Stimulated activated CD4-positive, alpha-beta T cell treated with anti-CD3 and anti-CD28 coated beads, Interleukin-4, amount 100 ng/mL, for 1 hour (primary cell): ENCODE measurements around the gene CLINT1.
"Not testable (repeated sequence)": the region's sequence is repeated elsewhere in the genome, so short reads cannot be mapped to it uniquely, and the experiment has no call there.

ENCODE experiments used
- DNase-seq: peaks from one replicate; pipeline ENCODE4 v3.0.0-alpha.2; 2020

The CLINT1 gene

DNA sequence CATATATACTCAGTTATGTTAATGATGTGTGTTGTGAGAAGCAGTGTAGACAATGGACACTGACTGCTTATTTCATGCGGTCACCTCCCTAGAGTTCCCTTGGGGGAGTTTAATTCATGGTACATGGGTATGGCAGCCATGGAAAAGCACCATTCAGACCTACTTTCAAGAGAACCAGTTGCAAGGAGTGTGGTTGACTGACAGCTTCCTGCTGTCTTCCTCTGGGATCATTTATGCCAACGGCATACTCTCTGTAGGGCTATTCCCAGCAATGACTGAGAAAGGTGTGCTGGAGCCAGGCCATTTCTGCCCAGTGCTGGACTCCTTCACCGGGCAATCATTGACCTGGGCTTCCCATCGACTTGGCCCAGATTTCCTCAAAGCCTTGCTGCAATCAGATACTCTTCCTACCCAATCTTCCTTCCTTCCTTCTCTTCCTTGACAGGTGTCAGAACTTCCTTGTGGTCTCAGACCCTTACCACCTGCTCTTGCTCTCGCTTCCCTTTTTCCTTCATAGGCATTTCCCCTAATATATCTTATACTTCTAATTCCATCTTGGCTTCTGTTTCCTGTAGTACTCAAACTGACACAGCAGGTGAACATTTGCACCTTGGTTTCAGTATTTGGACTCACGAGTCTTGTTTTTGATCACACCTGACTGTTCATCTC, 3.4 kb upstream of the CLINT1 start:
- DNase-seq: no peak

DNA sequence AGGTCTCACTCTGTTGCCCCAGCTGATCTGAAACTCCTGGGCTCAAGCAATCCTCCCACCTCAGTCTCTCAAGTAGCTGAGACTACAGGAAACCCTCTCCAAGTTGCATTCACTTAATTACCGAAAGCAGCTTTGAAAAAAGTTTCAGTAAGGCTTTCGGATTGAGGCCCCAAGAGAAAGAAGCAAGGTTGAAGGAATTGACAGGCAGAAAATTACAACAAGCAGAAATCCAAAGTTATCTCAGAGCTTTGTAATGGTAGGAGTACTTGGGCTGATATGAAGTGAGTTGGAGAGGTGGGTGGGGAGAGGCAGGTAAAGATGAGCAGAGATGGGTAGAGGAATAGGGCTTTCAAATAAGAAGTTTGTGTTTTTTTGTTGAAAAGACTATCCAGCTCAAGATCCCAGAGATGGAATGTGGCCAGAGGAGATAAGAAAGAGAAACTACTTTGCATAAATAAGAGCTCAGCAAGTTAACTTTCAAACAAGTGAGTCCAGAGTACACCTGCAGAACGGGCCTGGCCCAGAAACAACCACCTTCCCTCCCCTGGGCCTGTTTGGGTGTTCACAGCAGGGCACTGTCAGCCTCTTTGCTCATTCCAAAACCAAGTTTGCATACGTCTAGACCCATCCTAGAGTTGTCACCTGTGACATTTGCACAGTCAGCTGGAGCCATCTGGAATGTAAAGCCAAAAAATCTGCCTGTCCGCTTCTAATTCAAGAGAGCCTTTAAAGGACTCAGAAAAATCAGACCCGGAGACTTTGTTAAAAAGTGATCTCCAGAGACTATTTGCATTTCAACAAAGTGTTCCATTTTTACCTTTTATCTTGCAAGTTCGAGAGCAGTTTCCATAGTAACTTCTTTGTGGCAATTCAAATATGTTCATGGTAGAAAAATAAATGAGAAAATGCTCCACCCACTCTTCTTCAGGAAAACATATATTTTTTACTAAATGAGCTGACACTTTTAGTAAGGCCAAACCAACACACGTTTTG, 2.2 kb upstream of the CLINT1 start:
- DNase-seq: no peak

DNA sequence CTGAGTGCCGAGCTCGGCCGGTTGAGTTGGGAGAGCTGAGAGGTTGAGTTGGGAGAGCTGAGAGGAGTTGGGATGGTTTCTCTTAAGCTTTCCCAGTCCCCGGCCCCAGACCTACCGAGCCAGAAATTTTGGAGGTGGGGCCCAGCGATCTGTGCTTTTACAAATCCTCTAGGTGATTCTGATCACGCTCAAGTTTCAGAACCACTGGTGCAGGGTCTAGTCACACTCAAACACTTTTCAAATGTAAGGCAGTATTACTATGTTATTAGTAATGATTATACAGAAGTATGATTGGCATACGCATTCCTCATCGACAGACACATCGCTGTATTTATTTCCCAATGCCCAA, 256 bp upstream of the CLINT1 start:
- DNase-seq: no peak

DNA sequence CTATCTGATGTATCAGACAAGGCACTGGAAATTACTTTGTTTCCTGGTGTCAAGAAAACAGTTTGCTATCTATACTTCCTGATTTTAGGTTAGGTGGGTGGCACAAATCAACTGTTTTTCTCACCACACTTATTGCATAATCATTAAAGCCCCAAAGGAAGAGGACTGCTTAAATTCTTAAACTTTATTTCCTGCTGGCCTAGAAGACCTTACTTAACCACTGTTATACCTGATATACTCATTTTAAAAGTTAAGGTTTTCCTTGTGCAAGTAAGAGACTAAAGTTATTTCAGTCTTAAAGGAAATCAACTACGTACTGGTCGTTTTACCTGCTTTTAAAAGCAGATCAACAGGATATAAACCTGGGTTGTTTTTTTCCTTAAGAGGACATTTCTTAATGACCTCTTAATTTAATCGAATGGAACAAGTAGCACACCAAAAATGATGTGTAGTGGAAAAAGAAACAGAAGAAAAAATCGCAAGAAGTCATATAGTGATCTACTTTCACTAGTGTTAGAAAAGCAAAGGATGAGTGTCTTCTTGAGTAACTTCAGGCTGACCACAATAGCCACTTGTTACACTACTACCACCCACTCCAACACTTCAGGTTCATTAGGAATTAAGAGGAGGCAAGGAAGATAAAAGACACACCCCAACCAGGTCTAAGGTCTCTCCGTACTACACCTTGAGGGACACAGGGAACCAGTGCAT, 974 bp downstream of the CLINT1 start:
- DNase-seq: no peak

DNA sequence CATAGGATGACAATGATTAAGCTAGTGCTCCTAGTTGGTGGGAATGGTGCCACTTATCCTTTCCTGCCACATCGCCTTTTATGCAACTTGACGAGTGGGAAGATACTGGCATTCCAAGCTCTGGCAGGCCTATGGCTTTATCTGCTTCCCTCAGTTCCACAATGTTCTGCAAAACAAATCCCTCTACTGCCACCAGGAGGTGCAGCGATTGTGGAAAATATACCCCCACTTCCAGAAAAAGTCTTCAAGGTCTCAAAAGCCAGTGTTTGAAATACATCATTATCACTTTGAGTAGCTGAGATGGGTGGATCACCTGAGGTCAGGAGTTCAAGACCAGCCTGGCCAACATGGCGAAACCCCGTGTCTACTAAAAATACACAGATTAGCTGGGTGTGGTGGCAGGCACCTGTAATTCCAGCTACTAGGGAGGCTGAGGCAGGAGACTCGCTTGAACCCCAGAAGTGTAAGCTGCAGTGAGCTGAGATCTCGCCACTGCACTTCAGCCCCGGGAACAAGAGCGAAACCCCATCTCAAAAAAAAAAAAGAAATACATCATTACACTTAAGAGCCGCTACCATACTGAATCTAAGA, 3.4 kb downstream of the CLINT1 start:
- no peak for DNase-seq

DNA sequence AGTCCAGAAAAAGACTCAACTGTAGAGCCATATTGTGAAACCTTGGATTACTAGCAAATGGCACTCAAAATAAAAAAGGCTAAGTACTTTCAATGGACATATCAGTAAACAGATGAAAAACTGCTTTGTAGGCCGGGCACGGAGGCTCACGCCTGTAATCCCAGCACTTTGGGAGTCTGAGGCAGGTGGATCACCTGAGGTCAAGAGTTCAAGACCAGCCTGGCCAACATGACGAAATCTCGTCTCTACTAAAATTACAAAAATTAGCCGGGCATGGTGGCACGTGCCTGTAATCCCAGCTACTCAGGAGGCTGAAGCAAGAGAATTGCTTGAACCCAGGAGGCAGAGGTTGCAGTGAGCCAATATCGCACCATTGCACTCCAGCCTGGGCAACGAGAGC, 5.6 kb downstream of the CLINT1 start:
- DNase-seq: not testable (repeated sequence)

DNA sequence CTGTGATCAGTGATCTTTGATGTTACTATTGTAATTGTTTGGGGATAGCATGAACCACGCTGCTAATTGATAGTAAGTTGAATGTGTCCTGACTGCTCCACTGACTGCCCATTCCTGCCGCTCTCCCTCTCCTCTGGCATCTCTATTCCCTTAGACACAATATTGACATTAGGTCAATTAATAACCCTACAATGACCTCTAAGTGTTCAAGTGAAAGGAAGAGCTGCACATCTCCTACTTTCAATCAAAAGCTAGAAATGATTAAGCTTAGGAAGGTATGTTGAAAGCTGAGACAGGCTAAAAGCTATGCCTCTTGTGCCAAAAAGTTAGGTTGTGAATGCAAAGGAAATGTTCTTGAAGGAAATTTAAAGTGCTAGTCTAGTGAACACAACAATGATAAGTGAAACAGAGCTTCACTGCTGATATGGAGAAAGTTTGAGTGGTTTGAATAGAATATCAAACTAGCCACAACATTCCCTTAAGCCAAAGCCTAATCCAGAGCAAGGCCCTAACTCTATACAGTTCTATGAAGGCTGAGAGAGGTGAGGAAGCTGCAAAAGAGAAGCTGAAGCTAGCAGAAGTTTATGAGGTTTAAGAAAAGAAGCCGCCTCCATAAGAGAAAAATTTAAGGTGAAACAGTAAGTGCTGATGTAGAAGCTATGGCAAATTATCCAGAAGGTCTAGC, 12.9 kb downstream of the CLINT1 start:
- no peak for DNase-seq

DNA sequence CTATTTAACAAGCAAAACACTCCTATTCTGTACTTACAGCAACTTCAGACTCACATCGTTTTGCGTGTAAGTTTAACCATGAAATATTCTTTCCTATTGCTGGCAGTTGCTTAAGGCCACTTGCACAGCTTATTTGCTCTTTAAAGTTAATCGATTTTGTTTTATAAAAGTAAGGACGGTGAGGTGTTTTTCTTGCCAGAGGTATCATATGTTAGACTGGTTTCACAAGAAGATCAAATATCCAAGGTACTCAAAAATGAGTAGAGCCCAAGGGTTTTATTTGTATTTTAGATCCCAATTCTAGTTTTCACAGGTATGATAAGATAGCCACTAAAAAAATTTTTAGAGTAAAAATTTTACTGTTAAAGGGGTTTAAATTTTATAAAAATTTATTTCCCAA, 16.2 kb downstream of the CLINT1 start:
- DNase-seq: no peak

DNA sequence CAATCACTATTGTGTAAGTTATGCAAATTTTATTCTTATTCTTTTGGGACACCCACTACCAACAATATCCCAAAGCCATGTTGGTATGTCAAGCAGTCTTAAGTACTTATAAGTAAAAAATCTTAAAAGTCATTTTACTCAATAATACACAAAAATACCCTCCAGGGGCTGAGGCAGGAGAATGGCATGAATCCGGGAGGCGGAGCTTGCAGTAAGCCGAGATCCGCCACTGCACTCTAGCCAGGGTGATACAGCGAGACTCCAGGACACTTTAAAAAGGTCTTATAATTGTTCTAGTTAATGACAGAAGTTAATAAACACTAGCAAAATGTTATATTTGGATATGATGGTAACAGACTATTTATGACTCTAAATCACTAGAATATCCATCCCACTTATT, 16.8 kb downstream of the CLINT1 start:
- DNase-seq: no peak

DNA sequence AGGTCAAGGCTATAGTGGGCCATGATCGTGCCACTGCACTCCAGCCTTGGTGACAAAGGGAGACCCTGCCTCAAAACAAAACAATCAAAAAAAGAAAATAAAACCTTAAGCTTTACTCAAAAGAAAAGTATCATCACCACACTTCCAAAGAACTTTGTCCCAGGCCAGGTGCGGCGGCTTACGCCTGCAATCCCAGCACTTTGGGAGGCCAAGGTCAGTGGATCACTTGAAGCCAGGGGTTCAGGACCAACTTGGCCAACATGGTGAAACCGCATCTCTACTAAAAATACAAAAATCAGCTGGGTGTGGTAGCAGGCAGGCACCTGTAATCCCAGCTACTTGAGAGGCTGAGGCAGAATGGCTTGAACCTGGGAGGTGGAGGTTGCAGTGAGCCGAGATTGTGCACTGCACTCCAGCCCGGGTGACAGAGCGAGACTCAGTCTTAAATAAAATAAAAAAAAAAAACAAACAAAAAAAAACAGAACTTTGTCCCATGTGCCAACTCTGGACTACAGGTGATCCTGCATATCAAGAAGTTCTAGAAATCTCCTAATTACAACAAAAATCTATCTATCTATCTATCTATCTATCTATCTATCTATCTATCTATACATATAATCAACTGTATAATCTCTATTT, 19.7 kb downstream of the CLINT1 start:
- no peak for DNase-seq

DNA sequence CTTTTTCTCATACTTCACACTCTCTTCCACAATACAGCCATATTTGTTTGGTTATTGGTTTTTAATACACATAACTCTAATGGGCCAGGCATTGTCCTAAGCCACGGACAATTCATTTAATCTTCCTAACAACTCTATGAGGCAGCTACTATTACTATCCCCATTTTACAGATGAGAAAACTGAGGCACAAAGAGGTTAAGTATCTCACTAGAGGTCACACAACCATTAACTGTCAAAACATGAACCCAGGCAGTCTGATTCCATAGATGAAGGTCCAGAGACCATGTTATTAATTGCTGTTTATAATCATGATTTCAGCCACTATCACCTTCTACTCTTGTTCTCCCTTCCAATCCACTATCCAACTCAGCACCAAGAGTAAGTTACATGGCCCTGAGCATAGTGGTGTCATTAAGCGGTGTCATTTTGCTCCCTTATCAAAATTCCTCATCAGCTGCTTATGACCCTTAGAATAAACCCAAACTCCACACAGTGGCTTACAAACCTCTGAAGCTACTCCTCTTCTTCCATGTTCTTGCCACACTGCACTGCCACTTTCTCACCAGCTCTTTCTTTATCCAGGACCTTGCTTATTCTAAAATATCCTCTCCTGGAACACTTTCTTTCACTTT, 22.7 kb downstream of the CLINT1 start:
- DNase-seq: no peak

DNA sequence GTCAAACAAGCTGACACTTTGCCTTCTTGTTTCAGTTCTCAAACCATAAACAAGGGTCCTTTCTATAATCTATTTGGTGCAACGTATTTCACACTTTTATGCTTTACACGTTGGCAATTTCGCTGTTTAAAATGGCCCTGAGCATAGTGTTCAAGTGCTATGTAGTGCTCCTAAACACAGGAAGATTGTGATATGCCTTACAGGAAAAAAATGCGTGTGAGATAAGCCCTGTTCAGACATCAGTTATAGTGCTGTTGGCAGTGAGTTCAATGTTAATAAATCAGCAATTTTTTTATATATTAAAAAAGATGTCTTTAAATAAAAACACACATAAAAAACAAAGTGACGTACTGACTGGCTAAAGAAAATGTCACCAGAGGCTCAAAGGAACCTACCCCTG, 23.9 kb downstream of the CLINT1 start:
- DNase-seq: no peak

DNA sequence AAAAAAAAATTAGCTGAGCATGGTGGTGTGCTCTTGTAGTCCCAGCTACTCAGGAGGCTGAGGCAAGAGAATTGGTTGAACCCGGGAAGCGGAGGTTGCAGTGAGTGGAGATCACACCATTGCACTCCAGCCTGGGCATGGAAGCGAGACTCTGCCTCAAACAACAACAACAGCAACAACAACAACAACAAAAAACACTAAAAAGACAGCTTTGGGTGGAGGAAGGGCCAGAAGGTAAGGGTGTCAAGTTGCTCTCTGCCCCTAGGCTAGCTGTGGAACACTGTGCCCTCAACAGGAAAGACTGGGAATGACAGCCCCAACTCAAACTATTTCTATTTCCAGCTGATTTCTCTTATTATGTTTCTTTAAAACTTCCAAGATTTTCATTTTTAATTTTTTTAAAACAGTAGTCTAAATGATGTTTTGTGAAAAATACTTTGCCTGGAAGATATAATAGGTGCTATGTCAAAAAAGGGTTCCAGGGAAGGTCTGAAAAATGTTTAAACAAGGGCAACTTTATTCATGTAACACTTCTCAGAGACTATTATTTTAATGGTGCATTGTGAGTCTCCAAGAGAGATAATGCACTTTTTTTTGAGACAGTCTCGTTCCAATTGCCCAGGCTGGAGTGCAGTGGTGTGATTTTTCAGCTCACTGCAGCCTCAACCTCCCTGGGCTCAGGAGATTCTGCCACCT, 29.9 kb downstream of the CLINT1 start:
- no peak for DNase-seq

DNA sequence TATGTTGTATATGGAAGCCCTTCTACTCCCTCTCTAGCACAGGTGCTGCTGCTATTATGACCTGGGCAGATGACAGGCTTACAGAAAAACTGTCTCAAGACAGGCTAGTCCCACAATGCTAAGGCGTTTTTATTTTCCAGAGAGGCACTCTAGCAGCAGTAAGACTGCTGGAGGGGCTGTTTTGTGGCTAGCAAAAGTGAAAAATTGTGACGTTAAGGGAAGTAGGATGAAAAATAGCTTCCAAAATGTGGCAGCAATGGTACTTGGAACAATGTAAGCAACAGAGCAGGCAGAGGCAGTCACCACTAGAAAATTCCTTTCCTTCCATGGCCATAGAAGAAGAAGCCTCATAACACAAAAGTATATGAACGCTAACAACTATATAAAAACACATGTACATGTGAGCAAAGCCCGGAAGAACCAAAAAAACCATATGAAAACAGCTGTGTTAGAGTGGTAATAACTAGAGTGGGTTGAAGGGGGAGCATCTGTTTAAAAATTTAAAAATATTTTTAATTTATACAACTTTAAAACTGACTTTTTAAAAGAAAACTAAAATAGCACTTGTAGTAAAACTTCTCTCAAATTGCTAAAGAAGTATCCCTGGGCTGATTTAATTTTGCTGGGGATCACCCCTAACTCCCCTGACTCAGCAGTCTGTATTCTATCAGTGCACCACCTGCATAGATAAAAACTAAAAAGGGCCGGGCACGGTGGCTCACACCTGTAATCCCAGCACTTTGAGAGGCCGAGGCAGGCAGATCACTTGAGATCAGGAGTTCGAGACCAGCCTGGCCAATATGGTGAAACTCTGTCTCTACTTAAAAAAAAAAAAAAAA, 30.6 kb downstream of the CLINT1 start:
- no peak for DNase-seq

DNA sequence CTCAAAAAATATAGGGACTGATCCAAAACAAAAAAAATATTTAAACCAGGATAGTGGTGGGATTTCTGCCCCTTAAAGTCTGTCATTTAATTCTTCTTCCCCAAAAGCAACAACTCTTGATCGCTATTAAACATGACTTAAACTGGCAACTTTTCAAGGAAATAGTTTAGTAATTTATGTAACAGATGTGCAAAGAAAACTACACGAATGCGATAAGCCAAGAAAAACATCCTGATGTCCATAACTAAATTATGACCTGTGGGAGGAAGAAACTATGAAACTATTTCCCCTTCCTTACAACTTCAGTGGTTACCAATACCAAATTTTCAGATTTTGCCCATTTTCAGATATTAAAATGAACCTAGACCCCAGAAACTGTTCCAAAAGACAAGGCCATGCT, 31.5 kb downstream of the CLINT1 start:
- DNase-seq: no peak

DNA sequence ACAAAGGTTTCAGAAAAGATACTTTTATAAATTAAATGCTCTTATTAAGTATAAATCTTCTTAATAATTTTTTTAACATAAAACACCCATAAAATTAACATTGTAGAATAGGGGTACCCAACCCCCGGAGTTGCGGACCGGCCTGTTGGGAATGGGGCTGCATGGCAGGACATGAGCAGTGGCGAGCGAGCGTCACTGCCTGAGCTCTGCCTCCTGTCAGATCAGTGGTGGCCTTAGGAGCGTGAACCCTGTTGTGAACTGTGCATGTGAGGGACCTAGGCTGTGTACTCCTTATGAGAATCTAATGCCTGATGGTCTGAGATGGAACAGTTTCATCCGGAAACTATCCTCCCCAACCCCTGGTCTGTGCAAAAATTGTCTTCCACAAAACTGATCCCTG, 35.3 kb downstream of the CLINT1 start:
- no peak for DNase-seq

DNA sequence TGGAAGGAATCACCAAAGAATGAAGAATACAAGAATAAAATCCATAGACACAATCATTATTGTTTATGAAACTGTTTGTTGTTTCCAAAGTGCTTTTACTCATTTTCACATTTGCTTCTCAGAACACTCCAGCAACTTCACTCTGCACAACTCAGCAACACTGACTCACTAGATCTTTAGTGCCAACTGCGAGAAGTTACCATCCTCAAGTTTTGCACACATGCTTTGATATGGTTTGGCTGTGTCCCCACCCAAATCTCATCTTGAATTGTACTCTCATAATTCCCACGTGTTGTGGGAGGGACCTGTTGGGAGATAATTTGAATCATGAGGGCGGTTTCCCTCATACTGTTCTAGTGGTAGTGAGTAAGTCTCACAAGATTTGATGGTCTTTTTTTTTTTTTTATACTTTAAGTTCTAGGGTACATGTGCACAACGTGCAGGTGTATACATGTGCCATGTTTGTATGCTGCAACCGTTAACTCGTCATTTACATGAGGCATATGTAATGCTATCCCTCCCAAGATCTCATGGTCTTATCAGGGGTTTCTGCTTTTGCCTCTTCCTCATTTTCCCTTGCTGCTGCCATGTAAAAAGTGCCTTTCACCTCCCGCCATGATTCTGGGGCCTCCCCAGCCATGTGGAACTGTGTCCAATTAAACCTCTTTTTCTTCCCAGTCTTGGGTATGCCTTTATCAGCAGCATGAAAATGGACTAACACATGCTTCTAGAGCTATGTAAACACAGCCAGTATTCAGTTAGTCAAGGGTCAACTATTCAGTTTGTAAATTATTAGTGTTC, 36.9 kb downstream of the CLINT1 start:
- no peak for DNase-seq

DNA sequence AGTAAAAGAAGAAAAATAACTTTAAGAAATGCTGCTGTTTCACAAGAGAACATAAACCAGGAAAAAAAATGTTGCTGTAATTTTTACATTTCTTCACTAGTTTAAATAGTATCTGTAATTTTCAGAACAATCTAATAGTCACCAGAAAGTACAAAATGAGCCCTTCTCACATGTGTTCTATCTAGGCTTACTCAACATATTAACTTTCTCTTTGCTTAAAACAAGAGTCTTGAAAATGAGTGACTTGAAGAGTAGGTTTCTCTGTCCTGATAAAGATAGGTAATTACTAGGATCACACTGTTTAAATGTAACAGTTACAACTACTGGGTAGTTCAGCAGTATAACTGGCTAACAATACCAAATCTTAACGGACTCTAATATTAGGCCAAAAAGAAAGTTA, 37.5 kb downstream of the CLINT1 start:
- DNase-seq: no peak

DNA sequence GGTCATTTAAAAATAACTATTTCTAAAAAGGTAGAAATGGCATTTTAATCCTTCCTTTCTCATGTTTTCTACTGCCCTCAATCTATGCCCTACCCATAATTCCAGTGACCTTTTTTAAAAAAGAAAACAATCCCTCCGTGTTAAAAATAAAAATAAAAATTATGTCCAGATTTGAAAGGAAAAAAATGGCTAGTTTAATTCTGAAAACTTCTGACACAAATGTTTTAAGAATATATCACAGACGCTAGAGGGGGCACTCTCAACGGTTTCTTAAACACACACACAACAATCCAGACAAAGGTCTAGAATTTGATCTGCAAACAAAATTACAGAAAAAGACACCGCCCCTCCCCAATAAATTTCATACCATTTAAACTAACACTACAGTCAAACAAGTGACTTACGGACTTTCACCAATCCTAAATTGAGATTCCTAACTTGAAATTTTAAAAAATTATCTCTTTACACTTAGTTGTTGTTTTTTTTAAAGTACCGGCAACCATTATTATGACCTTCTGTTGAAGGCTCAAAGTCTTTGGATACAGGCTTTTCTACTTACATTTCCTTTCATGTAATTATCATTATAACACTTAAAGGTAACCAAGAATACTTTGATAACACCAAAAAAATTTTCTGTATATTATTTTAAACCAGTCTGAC, 38.2 kb downstream of the CLINT1 start:
- DNase-seq: no peak
